Testis (tissue), 2 donors: Measurements from ENCODE around the gene SRPK1.

Experiments used
- POLR2A ChIP-seq: fragments of 450-650 bp; IDR thresholded peaks from one replicate; pipeline ENCODE4 v1.6.1; 2017; ENCODE audit warnings: antibody characterized with exemption, mild to moderate bottlenecking, moderate library complexity
- TF ChIP-seq, protein P1 (sequence below), 3 experiments: fragments of 450-650 bp in 2 of 3; fragments of 200-600 bp in 1 of 3; sonication (generic) in 1 of 3; IDR thresholded peaks; one replicate each; pipeline ENCODE4 v1.5.1; 2016 to 2019; ENCODE audit warnings: antibody characterized with exemption in 3 of 3, mild to moderate bottlenecking in 2 of 3, moderate library complexity in 1 of 3

DNA sequence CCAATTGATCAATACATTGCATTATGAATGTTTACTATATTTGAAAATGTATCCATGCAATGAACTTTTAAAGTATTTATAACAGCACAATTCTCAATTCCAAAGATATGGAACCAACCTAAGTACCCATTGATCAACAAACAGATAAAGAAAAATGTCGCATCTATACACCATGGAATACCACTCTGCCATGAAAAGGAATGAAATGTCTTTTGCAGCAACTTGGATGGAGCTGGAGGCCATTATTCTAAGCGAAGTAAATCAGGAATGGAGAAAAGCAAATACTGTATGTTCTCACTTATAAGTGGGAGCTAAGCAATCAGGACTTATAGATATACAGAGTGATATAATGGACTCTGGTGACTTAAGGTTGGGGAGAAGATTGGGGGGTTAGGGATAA, 22.9 kb downstream of the SRPK1 start:
- TF ChIP-seq, protein P1, sequence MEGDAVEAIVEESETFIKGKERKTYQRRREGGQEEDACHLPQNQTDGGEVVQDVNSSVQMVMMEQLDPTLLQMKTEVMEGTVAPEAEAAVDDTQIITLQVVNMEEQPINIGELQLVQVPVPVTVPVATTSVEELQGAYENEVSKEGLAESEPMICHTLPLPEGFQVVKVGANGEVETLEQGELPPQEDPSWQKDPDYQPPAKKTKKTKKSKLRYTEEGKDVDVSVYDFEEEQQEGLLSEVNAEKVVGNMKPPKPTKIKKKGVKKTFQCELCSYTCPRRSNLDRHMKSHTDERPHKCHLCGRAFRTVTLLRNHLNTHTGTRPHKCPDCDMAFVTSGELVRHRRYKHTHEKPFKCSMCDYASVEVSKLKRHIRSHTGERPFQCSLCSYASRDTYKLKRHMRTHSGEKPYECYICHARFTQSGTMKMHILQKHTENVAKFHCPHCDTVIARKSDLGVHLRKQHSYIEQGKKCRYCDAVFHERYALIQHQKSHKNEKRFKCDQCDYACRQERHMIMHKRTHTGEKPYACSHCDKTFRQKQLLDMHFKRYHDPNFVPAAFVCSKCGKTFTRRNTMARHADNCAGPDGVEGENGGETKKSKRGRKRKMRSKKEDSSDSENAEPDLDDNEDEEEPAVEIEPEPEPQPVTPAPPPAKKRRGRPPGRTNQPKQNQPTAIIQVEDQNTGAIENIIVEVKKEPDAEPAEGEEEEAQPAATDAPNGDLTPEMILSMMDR (IDR thresholded peaks at IDR 0.05): no peak
- TF ChIP-seq POLR2A: no peak
